Testis (tissue), 3 donors: ENCODE measurements around the gene DPYD. TPM values are rescaled to one million over a fixed set of nuclear protein-coding genes. Genes with fewer than 3 reads are reported as not detected.
A peak's percentile ranks its signal among the peaks of the same experiment; 100 is the strongest.

Source experiments
- DNase-seq: peaks from one replicate; pipeline ENCODE4 v3.0.0-alpha.2; 2019
- H3K27ac ChIP-seq, 2 donors: fragments of 200-600 bp; sonication (generic); one replicate each; pipeline ENCODE4 v1.5.1; 2019
- H3K27me3 ChIP-seq: fragments of 200-600 bp; sonication (generic); one replicate; pipeline ENCODE4 v1.5.1; 2019
- H3K36me3 ChIP-seq: fragments of 200-600 bp; sonication (generic); one replicate; pipeline ENCODE4 v1.5.1; 2017; ENCODE audit warnings: low read depth; ENCODE audit errors: missing control alignments
- H3K4me1 ChIP-seq: fragments of 200-600 bp; sonication (generic); one replicate; pipeline ENCODE4 v1.5.1; 2019
- H3K4me3 ChIP-seq, 2 donors: fragments of 200-600 bp; sonication (generic); one replicate each; pipeline ENCODE4 v1.5.1; 2017 to 2019
- H3K9me3 ChIP-seq: fragments of 200-600 bp; sonication (generic); one replicate; pipeline ENCODE4 v1.5.1; 2017
- CTCF ChIP-seq, 3 experiments: fragments of 450-650 bp in 2 of 3; fragments of 200-600 bp in 1 of 3; sonication (generic) in 1 of 3; IDR thresholded peaks; one replicate each; pipeline ENCODE4 v1.5.1; 2016 to 2019; ENCODE audit warnings: antibody characterized with exemption in 3 of 3, mild to moderate bottlenecking in 2 of 3, moderate library complexity in 1 of 3
- POLR2A ChIP-seq: fragments of 450-650 bp; IDR thresholded peaks from one replicate; pipeline ENCODE4 v1.6.1; 2017; ENCODE audit warnings: antibody characterized with exemption, mild to moderate bottlenecking, moderate library complexity
- WGBS, 2 donors: methylation state at CpG; one replicate each; pipeline ENCODE4 v1.1.5; 2018; 5-methylcytosine and 5-hydroxymethylcytosine counted together
- intact Hi-C: fragments of 100-400 bp; cut with DNase I; formaldehyde crosslinking; loops from one replicate; pipeline ENCODE4 v1.15.1; 2023; ENCODE audit warnings: low total_unique reads
- polyA plus RNA-seq: library from polyadenylated mRNA; stranded (reverse); fragments of 350-450 nt; fragmentation: Illumina TruSeq; extraction: RNeasy Lipid Tissue Mini Kit (QIAGEN cat#74804); gene quantifications from one replicate; pipeline ENCODE4 v1.2.3, GENCODE V29; 2014; ENCODE audit warnings: low read depth, low replicate concordance; ENCODE audit not compliant: insufficient read depth
- total RNA-seq, 2 donors: library from RNA; depleted of rRNA; stranded (reverse); fragments of >200 nt; gene quantifications; one replicate each; pipeline ENCODE4 v1.2.3, GENCODE V29; 2016

The DPYD gene
- total and polyA plus RNA-seq, 3 donors from 2014 or later: 6.7 to 14.7 (median 11.5) TPM

GRCh38 chr1:97636941-97637340, 283.9 kb downstream of the DPYD start:
- Histone ChIP-seq H3K4me1 (peaks cover 29% of the 10 kb centered on the region), H3K27me3 (no peaks in the 10 kb centered on the region), H3K27ac (peak overlapping the region; percentile 39 to 47), H3K9me3 (no peaks in the 10 kb centered on the region), H3K4me3 (no peak overlapping the region), H3K36me3 (no peaks in the 10 kb centered on the region)
- DNase-seq: no peak
- intact Hi-C loops: no loop called here
- TF ChIP-seq POLR2A (no peak), CTCF (IDR thresholded peaks at IDR 0.05) (no peak)

GRCh38 chr1:97634758-97635157, 286.1 kb downstream of the DPYD start:
- Histone ChIP-seq H3K36me3 (no peaks in the 10 kb centered on the region), H3K4me1 (peaks cover 34% of the 10 kb centered on the region), H3K27ac (peak overlapping the region; percentile 33 to 45), H3K4me3 (no peak overlapping the region), H3K9me3 (no peaks in the 10 kb centered on the region), H3K27me3 (no peaks in the 10 kb centered on the region)
- 85 to 97% methylated on average over 2 of the region's 2 CpGs for WGBS, 2 donors
- no peak for TF ChIP-seq POLR2A
- DNase-seq: no peak
- intact Hi-C loops: no loop called here

- H3K36me3 ChIP-seq: no peaks in the 10 kb centered on the region
- H3K4me1 ChIP-seq: peaks cover 32% of the 10 kb centered on the region
- no peaks in the 10 kb centered on the region for H3K9me3 ChIP-seq
- intact Hi-C loops: no loop called here
- no peaks in the 10 kb centered on the region for H3K27me3 ChIP-seq
- no peak overlapping the region for H3K4me3 ChIP-seq
- peak overlapping the region; percentile 39 to 85 for H3K27ac ChIP-seq
- no peak for DNase-seq
- TF ChIP-seq CTCF (IDR thresholded peaks at IDR 0.05) (no peak), POLR2A (no peak)
- WGBS, 2 donors: 46 to 47% methylated on average over 2 of the region's 2 CpGs
Measured at GRCh38 chr1:97632776-97633175, 288.1 kb downstream of the DPYD start.

- H3K27ac ChIP-seq: peak overlapping the region in 1 of 2 donors; percentile 37
- no peaks in the 10 kb centered on the region for H3K9me3 ChIP-seq
- no peaks in the 10 kb centered on the region for H3K36me3 ChIP-seq
- no peak for DNase-seq
- 76 to 90% methylated on average over 4 of the region's 4 CpGs for WGBS, 2 donors
- intact Hi-C loops: no loop called here
- no peak for TF ChIP-seq CTCF (IDR thresholded peaks at IDR 0.05)
- no peak for TF ChIP-seq POLR2A
- no peaks in the 10 kb centered on the region for H3K27me3 ChIP-seq
- H3K4me3 ChIP-seq: no peak overlapping the region
- peaks cover 25% of the 10 kb centered on the region for H3K4me1 ChIP-seq
Measured at GRCh38 chr1:97632075-97632474, 288.8 kb downstream of the DPYD start.

- no peaks in the 10 kb centered on the region for H3K9me3 ChIP-seq
- peaks cover 24% of the 10 kb centered on the region for H3K4me1 ChIP-seq
- intact Hi-C loops: no loop called here
- no peaks in the 10 kb centered on the region for H3K27me3 ChIP-seq
- H3K36me3 ChIP-seq: no peaks in the 10 kb centered on the region
- no peak for TF ChIP-seq CTCF (IDR thresholded peaks at IDR 0.05)
- no peak for TF ChIP-seq POLR2A
- H3K4me3 ChIP-seq: no peak overlapping the region
- peak; percentile 23 for DNase-seq
- H3K27ac ChIP-seq: no peak overlapping the region
- 62 to 74% methylated on average over 3 of the region's 3 CpGs for WGBS, 2 donors
Measured at GRCh38 chr1:97630948-97631347, 289.9 kb downstream of the DPYD start.
